ENCODE measurements around the gene ERC2.
"Not testable (repeated sequence)": the region's sequence is repeated elsewhere in the genome, so short reads cannot be mapped to it uniquely, and the experiment has no call there.

Gene ERC2

DNA sequence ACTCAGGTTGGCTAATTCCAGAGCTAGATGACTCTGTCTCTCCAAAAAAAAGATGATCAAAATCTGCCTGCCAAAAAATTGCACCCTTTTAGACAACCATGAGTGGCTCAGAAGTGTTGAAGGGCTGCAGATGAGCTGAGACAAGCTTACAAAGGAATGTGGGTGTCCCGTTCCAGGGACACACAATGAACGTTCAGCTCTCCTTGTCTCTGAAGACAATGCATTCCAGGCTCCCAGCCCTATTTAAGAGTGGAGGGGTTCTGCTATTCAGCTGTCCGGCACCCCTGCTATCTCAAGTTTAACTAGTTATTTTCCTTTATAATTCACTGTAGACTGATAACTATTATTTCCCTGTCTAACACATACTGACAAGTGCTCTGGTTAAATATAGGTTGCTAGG lies 626.1 kb downstream of the ERC2 start:
- no peaks in the 10 kb centered on the region for H3K79me2 ChIP-seq (ENCODE audit: insufficient read depth, low read length)
- no peak overlapping the region for H3K9ac ChIP-seq (ENCODE audit: low read length)
- no peaks in the 10 kb centered on the region for H3K4me1 ChIP-seq (ENCODE audit: insufficient read depth, low read length, severe bottlenecking)
- H3F3A ChIP-seq (ENCODE audit: insufficient read depth, low read length) = no peaks in the 10 kb centered on the region
- H3K27me3 ChIP-seq (ENCODE audit: insufficient read depth, low read length) = no peaks in the 10 kb centered on the region
- no peaks in the 10 kb centered on the region for H4K20me1 ChIP-seq (ENCODE audit: insufficient read depth, low read length)
- H2AFZ ChIP-seq (ENCODE audit: low read length) = no peak overlapping the region
- H3K27ac ChIP-seq (ENCODE audit: low read depth, low read length, poor library complexity, severe bottlenecking) = no peak overlapping the region
- H3K4me3 ChIP-seq (ENCODE audit: low read depth, low read length, poor library complexity, severe bottlenecking) = no peak overlapping the region
- TF ChIP-seq EZH2 (IDR thresholded peaks at IDR 0.05; ENCODE audit: borderline replicate concordance, low read length) = no peak
- TF ChIP-seq, protein P1, sequence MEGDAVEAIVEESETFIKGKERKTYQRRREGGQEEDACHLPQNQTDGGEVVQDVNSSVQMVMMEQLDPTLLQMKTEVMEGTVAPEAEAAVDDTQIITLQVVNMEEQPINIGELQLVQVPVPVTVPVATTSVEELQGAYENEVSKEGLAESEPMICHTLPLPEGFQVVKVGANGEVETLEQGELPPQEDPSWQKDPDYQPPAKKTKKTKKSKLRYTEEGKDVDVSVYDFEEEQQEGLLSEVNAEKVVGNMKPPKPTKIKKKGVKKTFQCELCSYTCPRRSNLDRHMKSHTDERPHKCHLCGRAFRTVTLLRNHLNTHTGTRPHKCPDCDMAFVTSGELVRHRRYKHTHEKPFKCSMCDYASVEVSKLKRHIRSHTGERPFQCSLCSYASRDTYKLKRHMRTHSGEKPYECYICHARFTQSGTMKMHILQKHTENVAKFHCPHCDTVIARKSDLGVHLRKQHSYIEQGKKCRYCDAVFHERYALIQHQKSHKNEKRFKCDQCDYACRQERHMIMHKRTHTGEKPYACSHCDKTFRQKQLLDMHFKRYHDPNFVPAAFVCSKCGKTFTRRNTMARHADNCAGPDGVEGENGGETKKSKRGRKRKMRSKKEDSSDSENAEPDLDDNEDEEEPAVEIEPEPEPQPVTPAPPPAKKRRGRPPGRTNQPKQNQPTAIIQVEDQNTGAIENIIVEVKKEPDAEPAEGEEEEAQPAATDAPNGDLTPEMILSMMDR (IDR thresholded peaks at IDR 0.05; ENCODE audit: low read length) = no peak
- no peaks in the 10 kb centered on the region for H3K9me3 ChIP-seq (ENCODE audit: low read length)
- H3K4me2 ChIP-seq (ENCODE audit: low read length) = no peak overlapping the region
- no peaks in the 10 kb centered on the region for H3K9me2 ChIP-seq (ENCODE audit: low read depth, low read length)
- H3K36me3 ChIP-seq (ENCODE audit: insufficient read depth, low read length) = no peaks in the 10 kb centered on the region

DNA sequence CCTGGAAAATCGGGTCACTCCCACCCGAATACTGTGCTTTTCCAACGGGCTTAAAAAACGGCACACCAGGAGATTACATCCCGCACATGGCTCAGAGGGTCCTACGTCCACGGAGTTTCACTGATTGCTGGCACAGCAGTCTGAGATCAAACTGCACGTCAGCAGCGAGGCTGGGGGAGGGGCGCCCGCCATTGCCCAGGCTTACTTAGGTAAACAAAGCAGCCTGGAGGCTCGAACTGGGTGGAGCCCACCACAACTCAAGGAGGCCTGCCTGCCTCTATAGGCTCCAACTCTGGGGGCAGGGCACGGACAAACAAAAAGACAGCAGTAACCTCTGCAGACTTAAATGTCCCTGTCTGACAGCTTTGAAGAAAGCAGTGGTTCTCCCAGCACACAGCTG lies 636.4 kb downstream of the ERC2 start:
- H3K27me3 ChIP-seq (ENCODE audit: insufficient read depth, low read length); H3K9me2 ChIP-seq (ENCODE audit: low read depth, low read length); H3K4me3 ChIP-seq (ENCODE audit: low read depth, low read length, poor library complexity, severe bottlenecking); H3K79me2 ChIP-seq (ENCODE audit: insufficient read depth, low read length); H3F3A ChIP-seq (ENCODE audit: insufficient read depth, low read length); H3K9ac ChIP-seq (ENCODE audit: low read length); H3K4me1 ChIP-seq (ENCODE audit: insufficient read depth, low read length, severe bottlenecking); H3K27ac ChIP-seq (ENCODE audit: low read depth, low read length, poor library complexity, severe bottlenecking); H3K36me3 ChIP-seq (ENCODE audit: insufficient read depth, low read length); H4K20me1 ChIP-seq (ENCODE audit: insufficient read depth, low read length); H2AFZ ChIP-seq (ENCODE audit: low read length); H3K9me3 ChIP-seq (ENCODE audit: low read length); H3K4me2 ChIP-seq (ENCODE audit: low read length): not testable (repeated sequence)

DNA sequence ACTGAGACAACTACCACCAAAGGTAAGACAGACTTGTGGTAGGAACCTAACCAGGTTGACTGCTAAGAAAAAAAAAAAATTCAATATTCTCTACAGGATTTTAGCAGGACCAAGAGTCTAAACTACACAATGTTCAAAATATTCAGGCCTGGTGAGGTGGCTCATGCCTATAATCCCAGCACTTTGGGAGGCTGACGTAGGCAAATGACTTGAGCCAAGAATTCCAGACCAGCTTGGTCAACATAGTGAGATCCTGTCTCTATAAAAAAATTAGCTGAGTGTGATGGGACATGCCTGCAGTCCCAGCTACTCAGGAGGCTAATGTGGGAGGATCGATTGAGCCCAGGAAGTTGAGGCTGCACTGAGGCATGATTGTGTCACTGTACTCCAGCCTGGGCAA lies 639.6 kb downstream of the ERC2 start:
- Histone ChIP-seq H3K27ac (ENCODE audit: low read depth, low read length, poor library complexity, severe bottlenecking) (no peak overlapping the region), H3K9me2 (ENCODE audit: low read depth, low read length) (no peaks in the 10 kb centered on the region), H3K4me1 (ENCODE audit: insufficient read depth, low read length, severe bottlenecking) (peaks cover 4% of the 10 kb centered on the region), H3K4me3 (ENCODE audit: low read depth, low read length, poor library complexity, severe bottlenecking) (no peak overlapping the region), H3K9ac (ENCODE audit: low read length) (no peak overlapping the region), H4K20me1 (ENCODE audit: insufficient read depth, low read length) (no peaks in the 10 kb centered on the region), H3F3A (ENCODE audit: insufficient read depth, low read length) (no peaks in the 10 kb centered on the region), H3K27me3 (ENCODE audit: insufficient read depth, low read length) (no peaks in the 10 kb centered on the region), H3K4me2 (ENCODE audit: low read length) (no peak overlapping the region), H3K9me3 (ENCODE audit: low read length) (no peaks in the 10 kb centered on the region), H3K79me2 (ENCODE audit: insufficient read depth, low read length) (no peaks in the 10 kb centered on the region), H3K36me3 (ENCODE audit: insufficient read depth, low read length) (no peaks in the 10 kb centered on the region), H2AFZ (ENCODE audit: low read length) (no peak overlapping the region)
- no peak for TF ChIP-seq EZH2 (IDR thresholded peaks at IDR 0.05; ENCODE audit: borderline replicate concordance, low read length)
- TF ChIP-seq, protein P1 (IDR thresholded peaks at IDR 0.05; ENCODE audit: low read length) = no peak

DNA sequence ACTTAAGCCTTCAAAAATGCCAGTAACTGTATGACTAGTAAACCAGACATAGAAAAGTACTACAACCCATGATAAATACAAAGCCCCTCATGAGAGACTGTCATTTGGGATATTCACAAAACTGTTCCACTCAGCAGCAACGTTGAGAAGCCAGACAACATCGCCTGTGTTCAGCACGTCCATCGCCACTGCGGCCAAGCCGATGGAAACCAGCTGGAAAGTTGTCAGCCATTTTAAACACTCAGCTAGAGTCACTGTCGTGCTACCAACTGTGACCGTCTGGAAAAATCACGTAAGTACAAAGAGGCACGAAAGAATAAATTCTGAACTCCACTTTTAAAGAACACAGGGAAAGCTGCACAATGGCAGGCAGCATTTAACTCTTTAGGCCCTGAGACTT lies 640.5 kb downstream of the ERC2 start:
- Histone ChIP-seq H3F3A (ENCODE audit: insufficient read depth, low read length) (no peaks in the 10 kb centered on the region), H3K36me3 (ENCODE audit: insufficient read depth, low read length) (no peaks in the 10 kb centered on the region), H3K27me3 (ENCODE audit: insufficient read depth, low read length) (no peaks in the 10 kb centered on the region), H3K4me2 (ENCODE audit: low read length) (no peak overlapping the region), H2AFZ (ENCODE audit: low read length) (no peak overlapping the region), H3K9ac (ENCODE audit: low read length) (no peak overlapping the region), H3K4me3 (ENCODE audit: low read depth, low read length, poor library complexity, severe bottlenecking) (no peak overlapping the region), H3K4me1 (ENCODE audit: insufficient read depth, low read length, severe bottlenecking) (peaks cover 4% of the 10 kb centered on the region), H3K27ac (ENCODE audit: low read depth, low read length, poor library complexity, severe bottlenecking) (no peak overlapping the region), H3K9me2 (ENCODE audit: low read depth, low read length) (no peaks in the 10 kb centered on the region), H3K79me2 (ENCODE audit: insufficient read depth, low read length) (no peaks in the 10 kb centered on the region), H3K9me3 (ENCODE audit: low read length) (no peaks in the 10 kb centered on the region), H4K20me1 (ENCODE audit: insufficient read depth, low read length) (no peaks in the 10 kb centered on the region)
- no peak for TF ChIP-seq EZH2 (IDR thresholded peaks at IDR 0.05; ENCODE audit: borderline replicate concordance, low read length)
- TF ChIP-seq, protein P1 (IDR thresholded peaks at IDR 0.05; ENCODE audit: low read length) = no peak
